Uterus (tissue), 2 donors: ENCODE data around the gene ELOVL4.

Experiments used
- POLR2A ChIP-seq, 2 donors: fragments of 450-650 bp; IDR thresholded peaks; one replicate each; pipeline ENCODE4 v1.6.1; 2016; ENCODE audit warnings: antibody characterized with exemption in 2 of 2, mild to moderate bottlenecking in 1 of 2, moderate library complexity in 1 of 2
- TF ChIP-seq, protein P1 (sequence below), 4 experiments: fragments of 200-600 bp in 2 of 4; fragments of 450-650 bp in 2 of 4; sonication (generic) in 2 of 4; IDR thresholded peaks; one replicate each; pipeline ENCODE4 v1.5.1; 2016 to 2019; ENCODE audit warnings: antibody characterized with exemption in 4 of 4, mild to moderate bottlenecking in 2 of 4, moderate library complexity in 1 of 4

DNA sequence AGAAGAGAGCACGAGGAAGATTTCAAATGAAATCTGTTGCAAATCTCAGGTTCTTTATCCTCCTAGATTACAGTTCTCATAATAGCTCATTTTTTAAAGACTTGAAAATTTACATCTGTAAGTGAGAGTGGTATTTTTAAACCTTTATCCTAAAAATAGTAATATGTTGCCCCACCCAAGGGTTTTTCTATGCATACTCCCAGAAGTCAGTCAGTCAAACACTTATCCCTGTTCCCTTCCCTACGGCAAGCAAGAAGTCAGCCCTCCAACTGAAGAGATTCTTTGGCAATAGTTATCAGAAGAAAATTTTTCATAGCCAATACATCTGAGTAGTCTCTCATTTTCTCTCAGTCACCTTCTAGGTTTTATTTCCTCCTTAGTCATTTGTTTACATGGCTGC is 24.1 kb downstream of the ELOVL4 start:
- TF ChIP-seq, protein P1, sequence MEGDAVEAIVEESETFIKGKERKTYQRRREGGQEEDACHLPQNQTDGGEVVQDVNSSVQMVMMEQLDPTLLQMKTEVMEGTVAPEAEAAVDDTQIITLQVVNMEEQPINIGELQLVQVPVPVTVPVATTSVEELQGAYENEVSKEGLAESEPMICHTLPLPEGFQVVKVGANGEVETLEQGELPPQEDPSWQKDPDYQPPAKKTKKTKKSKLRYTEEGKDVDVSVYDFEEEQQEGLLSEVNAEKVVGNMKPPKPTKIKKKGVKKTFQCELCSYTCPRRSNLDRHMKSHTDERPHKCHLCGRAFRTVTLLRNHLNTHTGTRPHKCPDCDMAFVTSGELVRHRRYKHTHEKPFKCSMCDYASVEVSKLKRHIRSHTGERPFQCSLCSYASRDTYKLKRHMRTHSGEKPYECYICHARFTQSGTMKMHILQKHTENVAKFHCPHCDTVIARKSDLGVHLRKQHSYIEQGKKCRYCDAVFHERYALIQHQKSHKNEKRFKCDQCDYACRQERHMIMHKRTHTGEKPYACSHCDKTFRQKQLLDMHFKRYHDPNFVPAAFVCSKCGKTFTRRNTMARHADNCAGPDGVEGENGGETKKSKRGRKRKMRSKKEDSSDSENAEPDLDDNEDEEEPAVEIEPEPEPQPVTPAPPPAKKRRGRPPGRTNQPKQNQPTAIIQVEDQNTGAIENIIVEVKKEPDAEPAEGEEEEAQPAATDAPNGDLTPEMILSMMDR (IDR thresholded peaks at IDR 0.05): no peak
- no peak for TF ChIP-seq POLR2A (IDR thresholded peaks at IDR 0.05)
